Measurements from ENCODE around the gene OR1F1.
"Not testable (repeated sequence)": the region's sequence is repeated elsewhere in the genome, so short reads cannot be mapped to it uniquely, and the experiment has no call there.

OR1F1 gene

GRCh38 chr16:3187798-3188674, at the start of gene OR1F1:
OR1F1 (plus strand) TSS chr16:3188204.
- H3K4me3 Mint-ChIP-seq: peak within 1 kb of the TSS; percentile 69
- CTCF ChIA-PET: no interaction called here
- H3K36me3 Mint-ChIP-seq: peaks cover 30% of the 10 kb centered on the region
- peak; percentile 77 for DNase-seq
- H3K27me3 Mint-ChIP-seq: peaks cover 100% of the 10 kb centered on the region
- peaks cover 16% of the 10 kb centered on the region for H3K9me3 Mint-ChIP-seq
- H3K27ac Mint-ChIP-seq: peak within 1 kb of the TSS; percentile 75
- H3K4me1 Mint-ChIP-seq: peaks cover 63% of the 10 kb centered on the region

GRCh38 chr16:3138342-3138741, 49.7 kb upstream of the OR1F1 start:
- no peak for DNase-seq
- Mint-ChIP-seq H3K9me3 (no peaks in the 10 kb centered on the region), H3K27me3 (no peaks in the 10 kb centered on the region), H3K36me3 (peaks cover 25% of the 10 kb centered on the region), H3K4me3 (no peak overlapping the region), H3K4me1 (peaks cover 19% of the 10 kb centered on the region), H3K27ac (no peak overlapping the region)
- CTCF ChIA-PET: no interaction called here

GRCh38 chr16:3138823-3139426, 49.1 kb upstream of the OR1F1 start:
- CTCF ChIA-PET: interaction anchor here (0.9 to 1.0 kb wide), 2 partner anchors 9 to 10 kb away, joined by 3 to 5 read pairs; no protein-coding TSS in a partner anchor
- H3K27me3 Mint-ChIP-seq: no peaks in the 10 kb centered on the region
- peaks cover 25% of the 10 kb centered on the region for H3K36me3 Mint-ChIP-seq
- DNase-seq: no peak
- H3K4me3 Mint-ChIP-seq: no peak overlapping the region
- no peak overlapping the region for H3K27ac Mint-ChIP-seq
- no peaks in the 10 kb centered on the region for H3K9me3 Mint-ChIP-seq
- H3K4me1 Mint-ChIP-seq: peaks cover 15% of the 10 kb centered on the region

GRCh38 chr16:3139561-3139960, 48.4 kb upstream of the OR1F1 start:
- not testable (repeated sequence) for H3K27ac Mint-ChIP-seq, DNase-seq, H3K4me3 Mint-ChIP-seq, H3K27me3 Mint-ChIP-seq, H3K9me3 Mint-ChIP-seq
- CTCF ChIA-PET: interaction anchor here (0.9 to 1.0 kb wide), 2 partner anchors 10 kb away, joined by 3 to 5 read pairs; no protein-coding TSS in a partner anchor
- peaks cover 25% of the 10 kb centered on the region for H3K36me3 Mint-ChIP-seq
- peaks cover 15% of the 10 kb centered on the region for H3K4me1 Mint-ChIP-seq

DNA sequence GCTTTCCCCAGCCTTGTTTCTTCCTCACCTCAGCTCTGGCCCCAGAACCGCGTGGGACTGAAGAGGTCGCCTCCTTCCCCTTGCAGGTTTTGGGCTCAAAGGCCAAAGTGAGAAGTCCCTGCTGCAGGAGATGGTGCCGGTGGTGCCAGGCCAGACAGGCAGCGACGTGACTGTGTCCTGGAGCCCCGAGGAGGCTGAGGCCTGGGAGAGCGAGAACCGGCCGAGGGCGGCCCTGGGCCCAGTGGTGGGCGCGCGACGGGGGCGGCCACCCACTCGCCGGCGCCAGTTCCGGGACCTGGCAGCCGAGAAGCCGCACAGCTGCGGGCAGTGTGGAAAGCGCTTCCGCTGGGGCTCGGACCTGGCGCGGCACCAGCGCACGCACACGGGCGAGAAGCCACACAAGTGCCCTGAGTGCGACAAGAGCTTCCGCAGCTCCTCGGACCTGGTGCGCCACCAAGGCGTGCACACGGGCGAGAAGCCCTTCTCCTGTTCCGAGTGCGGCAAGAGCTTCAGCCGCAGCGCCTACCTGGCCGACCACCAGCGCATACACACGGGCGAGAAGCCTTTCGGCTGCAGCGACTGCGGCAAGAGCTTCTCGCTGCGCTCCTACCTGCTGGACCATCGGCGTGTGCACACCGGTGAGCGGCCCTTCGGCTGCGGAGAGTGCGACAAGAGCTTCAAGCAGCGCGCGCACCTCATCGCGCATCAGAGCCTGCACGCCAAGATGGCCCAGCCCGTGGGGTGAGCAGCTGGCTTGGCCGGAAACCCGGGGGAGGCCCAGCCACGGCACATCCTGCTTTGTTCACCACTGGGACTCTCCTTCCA, 47.2 kb upstream of the OR1F1 start:
- DNase-seq: no peak
- H3K27ac Mint-ChIP-seq: no peak overlapping the region
- peaks cover 7% of the 10 kb centered on the region for H3K27me3 Mint-ChIP-seq
- no peaks in the 10 kb centered on the region for H3K9me3 Mint-ChIP-seq
- peaks cover 22% of the 10 kb centered on the region for H3K36me3 Mint-ChIP-seq
- CTCF ChIA-PET: no interaction called here
- no peak overlapping the region for H3K4me3 Mint-ChIP-seq
- peaks cover 10% of the 10 kb centered on the region for H3K4me1 Mint-ChIP-seq

DNA sequence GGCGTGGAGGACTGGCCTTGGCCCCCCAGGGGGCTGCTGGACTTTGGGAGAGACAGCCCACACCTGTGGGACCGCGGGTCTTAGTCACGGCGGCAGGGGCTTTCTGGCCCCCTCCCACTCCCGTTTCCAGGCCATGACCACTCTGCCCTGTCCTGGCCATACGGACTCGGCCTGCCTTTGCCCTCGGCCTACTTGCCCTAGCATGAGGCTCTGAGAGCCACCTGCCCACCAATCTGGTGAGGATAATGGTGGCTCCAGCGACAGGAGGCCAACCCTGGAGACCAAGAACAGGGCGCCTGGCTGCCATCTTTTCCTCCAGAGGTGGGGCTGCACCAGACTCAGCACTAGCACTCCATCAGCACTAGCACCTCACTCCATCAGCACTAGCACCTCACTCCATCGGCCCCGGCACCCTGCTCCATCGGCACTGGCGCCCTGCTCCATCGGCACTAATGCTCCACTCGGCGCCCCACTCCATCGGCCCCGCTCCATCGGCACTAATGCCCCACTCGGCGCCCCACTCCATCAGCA, 46.2 kb upstream of the OR1F1 start:
- Mint-ChIP-seq H3K36me3 (peaks cover 21% of the 10 kb centered on the region), H3K9me3 (no peaks in the 10 kb centered on the region), H3K4me1 (peaks cover 4% of the 10 kb centered on the region), H3K27ac (no peak overlapping the region), H3K4me3 (no peak overlapping the region), H3K27me3 (peaks cover 7% of the 10 kb centered on the region)
- CTCF ChIA-PET: no interaction called here
- no peak for DNase-seq

- peaks cover 20% of the 10 kb centered on the region for H3K36me3 Mint-ChIP-seq
- CTCF ChIA-PET: no interaction called here
- H3K4me3 Mint-ChIP-seq: no peak overlapping the region
- no peaks in the 10 kb centered on the region for H3K9me3 Mint-ChIP-seq
- H3K27me3 Mint-ChIP-seq: peaks cover 9% of the 10 kb centered on the region
- DNase-seq: no peak
- no peak overlapping the region for H3K27ac Mint-ChIP-seq
- peaks cover 2% of the 10 kb centered on the region for H3K4me1 Mint-ChIP-seq
These were observed 45.7 kb upstream of the OR1F1 start for GRCh38 chr16:3142327-3142726.

GRCh38 chr16:3142770-3143169, 45.2 kb upstream of the OR1F1 start:
- CTCF ChIA-PET: no interaction called here
- Mint-ChIP-seq H3K4me3 (no peak overlapping the region), H3K27ac (no peak overlapping the region), H3K4me1 (peaks cover 2% of the 10 kb centered on the region), H3K27me3 (peaks cover 13% of the 10 kb centered on the region), H3K9me3 (no peaks in the 10 kb centered on the region), H3K36me3 (peaks cover 18% of the 10 kb centered on the region)
- no peak for DNase-seq

DNA sequence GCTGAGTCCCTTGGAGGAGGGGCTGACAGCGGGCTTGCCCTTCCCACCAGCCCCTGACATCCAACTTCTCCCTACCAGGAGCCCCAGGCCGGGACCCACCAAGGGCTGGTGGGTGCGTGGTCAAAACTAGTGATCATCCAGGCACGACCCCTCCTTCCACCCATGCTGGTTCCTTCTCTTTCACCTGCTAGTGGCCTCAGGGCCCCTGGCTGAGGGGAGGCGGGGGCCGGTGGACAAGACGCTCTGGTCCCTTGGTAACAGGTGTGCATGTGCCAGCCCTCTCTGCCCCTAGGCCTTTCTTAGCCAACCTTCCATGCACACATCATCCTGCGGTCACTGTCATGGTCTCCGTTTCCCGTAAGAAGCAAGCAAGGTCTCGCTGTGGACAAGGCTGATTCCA, 44.8 kb upstream of the OR1F1 start:
- Mint-ChIP-seq H3K4me1 (peaks cover 2% of the 10 kb centered on the region), H3K27me3 (peaks cover 17% of the 10 kb centered on the region), H3K9me3 (no peaks in the 10 kb centered on the region), H3K27ac (no peak overlapping the region), H3K4me3 (no peak overlapping the region), H3K36me3 (peaks cover 18% of the 10 kb centered on the region)
- CTCF ChIA-PET: interaction anchor here (0.8 to 1.5 kb wide), 2 partner anchors 8 to 13 kb away, joined by 3 to 5 read pairs; partner anchors contain the start of gene ZNF213
- no peak for DNase-seq

- Mint-ChIP-seq H3K27me3 (peaks cover 18% of the 10 kb centered on the region), H3K4me1 (peaks cover 2% of the 10 kb centered on the region), H3K27ac (no peak overlapping the region), H3K4me3 (no peak overlapping the region), H3K36me3 (peaks cover 17% of the 10 kb centered on the region), H3K9me3 (no peaks in the 10 kb centered on the region)
- DNase-seq: no peak
- CTCF ChIA-PET: interaction anchor here (0.8 to 1.5 kb wide), 2 partner anchors 9 to 14 kb away, joined by 3 to 5 read pairs; partner anchors contain the start of gene ZNF213
These were observed 44.2 kb upstream of the OR1F1 start for GRCh38 chr16:3143598-3144320.

DNA sequence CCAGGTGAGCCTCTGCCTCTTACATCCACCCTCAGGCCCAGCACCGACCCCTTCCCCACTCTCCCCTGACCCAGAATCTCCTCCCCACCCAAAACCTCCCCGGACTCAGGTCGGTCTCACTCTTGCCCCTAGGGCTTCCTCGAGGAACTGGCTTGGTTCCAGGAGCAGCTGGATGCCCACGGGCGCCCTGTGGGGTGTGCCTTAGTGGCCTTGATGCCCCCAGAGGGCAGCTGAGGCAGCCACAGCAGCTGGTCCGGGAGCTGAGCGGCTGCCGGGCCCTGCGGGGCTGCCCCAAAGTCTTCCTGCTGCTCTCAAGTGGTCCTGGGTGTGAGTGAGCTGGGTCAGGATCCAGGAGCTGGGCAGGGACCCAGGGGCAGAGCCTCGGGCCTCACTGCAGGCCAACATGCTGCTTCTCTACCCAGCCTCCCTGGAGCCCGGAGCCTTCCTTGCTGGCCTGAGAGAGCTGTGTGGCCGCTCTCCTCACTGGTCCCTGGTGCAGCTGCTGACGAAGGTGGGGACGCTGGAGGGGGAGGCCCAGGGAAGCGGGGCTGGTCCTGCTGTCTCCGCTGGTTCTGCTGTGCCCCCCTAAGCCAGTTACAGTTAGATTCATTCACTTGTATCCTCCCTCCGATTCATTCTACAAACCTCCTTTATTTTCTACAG, 43.6 kb upstream of the OR1F1 start:
- DNase-seq: no peak
- Mint-ChIP-seq H3K4me1 (no peaks in the 10 kb centered on the region), H3K9me3 (no peaks in the 10 kb centered on the region), H3K27ac (no peak overlapping the region), H3K36me3 (peaks cover 13% of the 10 kb centered on the region), H3K4me3 (no peak overlapping the region), H3K27me3 (peaks cover 18% of the 10 kb centered on the region)
- CTCF ChIA-PET: interaction anchor here (1.0 to 1.5 kb wide), 2 partner anchors 9 to 14 kb away, joined by 3 to 5 read pairs; partner anchors contain the start of gene ZNF213

GRCh38 chr16:3145151-3145550, 42.9 kb upstream of the OR1F1 start:
- CTCF ChIA-PET: interaction anchor here (0.7 to 1.0 kb wide), 2 partner anchors 14 to 15 kb away, joined by 3 to 4 read pairs; no protein-coding TSS in a partner anchor
- Mint-ChIP-seq H3K9me3 (no peaks in the 10 kb centered on the region), H3K27me3 (peaks cover 18% of the 10 kb centered on the region)

GRCh38 chr16:3145660-3146059, 42.3 kb upstream of the OR1F1 start:
- CTCF ChIA-PET: interaction anchor here (0.7 kb wide), 1 partner anchor 14 kb away, joined by 4 read pairs; no protein-coding TSS in a partner anchor
- no peak overlapping the region for H3K27ac Mint-ChIP-seq
- H3K36me3 Mint-ChIP-seq: peaks cover 12% of the 10 kb centered on the region
- H3K4me3 Mint-ChIP-seq: no peak overlapping the region
- peaks cover 20% of the 10 kb centered on the region for H3K27me3 Mint-ChIP-seq
- H3K4me1 Mint-ChIP-seq: peaks cover 7% of the 10 kb centered on the region
- no peaks in the 10 kb centered on the region for H3K9me3 Mint-ChIP-seq
- DNase-seq: no peak

More at GRCh38 chr16:3145151-3145550, 42.9 kb upstream of the OR1F1 start:
- Mint-ChIP-seq H3K27ac (no peak overlapping the region), H3K36me3 (peaks cover 10% of the 10 kb centered on the region), H3K4me3 (no peak overlapping the region), H3K4me1 (peaks cover 5% of the 10 kb centered on the region)
- DNase-seq: no peak
